ENCODE data around the gene PCDH19.

The PCDH19 gene

DNA sequence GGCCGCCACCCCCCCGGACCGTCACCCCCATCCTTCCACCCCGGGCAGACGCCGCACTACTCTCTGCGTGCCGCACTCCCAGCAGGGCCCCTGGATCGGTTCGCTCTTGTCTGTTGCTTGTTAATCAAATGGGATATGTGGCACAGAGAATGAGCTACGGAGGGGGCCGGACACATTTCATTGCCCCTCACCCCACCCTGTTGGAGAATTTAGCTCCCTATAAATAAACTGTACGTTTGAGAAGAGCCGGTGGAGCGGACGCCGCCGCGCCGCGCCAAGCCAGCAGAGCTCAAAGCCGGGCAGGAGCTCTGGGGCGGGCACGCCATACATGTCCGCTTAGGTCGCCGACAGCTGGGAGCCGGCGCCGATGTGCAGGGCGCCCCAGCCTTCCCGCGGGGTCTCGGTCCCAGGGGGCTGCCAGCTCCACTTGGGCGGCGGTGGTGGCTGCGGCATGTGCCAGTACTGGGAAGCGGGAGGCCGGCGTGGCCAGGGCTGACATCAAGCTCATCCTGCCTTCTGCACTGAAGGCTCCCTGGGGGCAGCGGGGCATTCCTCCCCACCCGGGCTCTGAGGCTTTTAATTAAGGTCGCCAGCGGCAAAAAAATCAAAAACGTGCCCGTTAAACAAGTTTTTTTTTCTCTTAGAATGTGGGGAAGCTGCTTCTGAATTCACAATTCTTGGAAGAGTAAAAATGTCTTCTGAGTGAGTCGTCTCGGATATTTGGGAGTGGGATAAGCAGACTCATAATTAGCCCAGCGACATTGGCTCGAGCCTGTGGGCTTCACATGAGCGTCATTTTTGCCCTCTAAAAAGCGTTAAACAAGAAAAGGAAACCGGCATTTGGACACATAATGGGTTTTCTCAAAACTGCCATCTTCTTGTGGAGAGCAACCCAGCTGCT is 1.1 kb upstream of the PCDH19 start:
- TF ChIP-seq, protein P1, sequence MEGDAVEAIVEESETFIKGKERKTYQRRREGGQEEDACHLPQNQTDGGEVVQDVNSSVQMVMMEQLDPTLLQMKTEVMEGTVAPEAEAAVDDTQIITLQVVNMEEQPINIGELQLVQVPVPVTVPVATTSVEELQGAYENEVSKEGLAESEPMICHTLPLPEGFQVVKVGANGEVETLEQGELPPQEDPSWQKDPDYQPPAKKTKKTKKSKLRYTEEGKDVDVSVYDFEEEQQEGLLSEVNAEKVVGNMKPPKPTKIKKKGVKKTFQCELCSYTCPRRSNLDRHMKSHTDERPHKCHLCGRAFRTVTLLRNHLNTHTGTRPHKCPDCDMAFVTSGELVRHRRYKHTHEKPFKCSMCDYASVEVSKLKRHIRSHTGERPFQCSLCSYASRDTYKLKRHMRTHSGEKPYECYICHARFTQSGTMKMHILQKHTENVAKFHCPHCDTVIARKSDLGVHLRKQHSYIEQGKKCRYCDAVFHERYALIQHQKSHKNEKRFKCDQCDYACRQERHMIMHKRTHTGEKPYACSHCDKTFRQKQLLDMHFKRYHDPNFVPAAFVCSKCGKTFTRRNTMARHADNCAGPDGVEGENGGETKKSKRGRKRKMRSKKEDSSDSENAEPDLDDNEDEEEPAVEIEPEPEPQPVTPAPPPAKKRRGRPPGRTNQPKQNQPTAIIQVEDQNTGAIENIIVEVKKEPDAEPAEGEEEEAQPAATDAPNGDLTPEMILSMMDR (IDR thresholded peaks at IDR 0.05; ENCODE audit: extremely low read depth, insufficient read depth, missing control alignments), result no peak
- in situ Hi-C loops (cut with MboI; ENCODE audit: low pct_unique_long_range_greater_than_20kb, low sequenced_read_pairs, unreplicated experiment), result no loop called here
- peak; percentile 26 for DNase-seq (ENCODE audit: low spot score)

DNA sequence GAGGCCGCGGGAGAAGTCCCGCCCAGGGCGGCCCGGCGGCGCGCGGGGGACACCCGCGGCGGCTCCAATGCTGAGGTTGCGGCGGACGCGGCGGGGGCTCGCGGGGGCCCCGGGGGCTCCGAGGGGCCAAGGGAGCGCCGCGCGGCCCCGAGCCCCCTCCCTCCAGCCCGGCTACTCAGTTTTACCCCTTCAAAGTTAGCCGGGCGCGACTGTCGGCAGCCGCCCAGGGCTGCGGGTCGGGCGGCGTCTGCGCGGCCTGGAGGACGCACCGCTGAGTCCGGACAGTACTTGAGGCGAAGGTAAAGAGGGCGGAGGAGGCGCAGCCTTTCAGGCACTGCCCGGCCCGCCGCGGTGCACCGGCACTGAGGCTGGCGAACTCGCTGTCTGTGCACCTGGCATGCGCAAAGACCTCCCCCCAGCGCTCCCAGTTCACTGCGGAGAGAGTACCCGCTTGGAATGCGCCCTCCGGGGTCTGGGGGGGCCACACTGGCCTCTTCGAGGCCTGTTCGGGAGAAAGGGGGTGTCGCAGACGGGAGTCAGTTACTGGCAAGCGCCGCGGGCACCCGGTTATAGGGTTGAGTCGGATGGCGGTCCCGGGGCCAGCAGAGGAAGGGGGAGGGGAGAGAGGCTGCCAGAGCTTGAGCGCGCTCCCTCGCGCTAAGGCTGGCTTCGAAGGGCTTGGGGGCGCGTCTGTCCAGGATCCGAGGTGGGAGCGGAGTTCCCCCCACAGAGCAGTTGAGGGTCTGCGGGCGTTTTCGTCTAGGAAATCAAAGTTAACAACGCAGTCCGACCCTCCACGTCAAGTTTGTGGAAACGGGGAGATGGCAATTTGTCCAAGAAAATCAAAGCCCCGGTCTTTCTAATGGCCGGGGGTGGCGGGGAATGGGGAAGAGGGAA is 1.1 kb downstream of the PCDH19 start:
- TF ChIP-seq, protein P1 (IDR thresholded peaks at IDR 0.05; ENCODE audit: extremely low read depth, insufficient read depth, missing control alignments), result no peak
- DNase-seq (ENCODE audit: low spot score), result peak; percentile 25
- in situ Hi-C loops (cut with MboI; ENCODE audit: low pct_unique_long_range_greater_than_20kb, low sequenced_read_pairs, unreplicated experiment), result no loop called here

DNA sequence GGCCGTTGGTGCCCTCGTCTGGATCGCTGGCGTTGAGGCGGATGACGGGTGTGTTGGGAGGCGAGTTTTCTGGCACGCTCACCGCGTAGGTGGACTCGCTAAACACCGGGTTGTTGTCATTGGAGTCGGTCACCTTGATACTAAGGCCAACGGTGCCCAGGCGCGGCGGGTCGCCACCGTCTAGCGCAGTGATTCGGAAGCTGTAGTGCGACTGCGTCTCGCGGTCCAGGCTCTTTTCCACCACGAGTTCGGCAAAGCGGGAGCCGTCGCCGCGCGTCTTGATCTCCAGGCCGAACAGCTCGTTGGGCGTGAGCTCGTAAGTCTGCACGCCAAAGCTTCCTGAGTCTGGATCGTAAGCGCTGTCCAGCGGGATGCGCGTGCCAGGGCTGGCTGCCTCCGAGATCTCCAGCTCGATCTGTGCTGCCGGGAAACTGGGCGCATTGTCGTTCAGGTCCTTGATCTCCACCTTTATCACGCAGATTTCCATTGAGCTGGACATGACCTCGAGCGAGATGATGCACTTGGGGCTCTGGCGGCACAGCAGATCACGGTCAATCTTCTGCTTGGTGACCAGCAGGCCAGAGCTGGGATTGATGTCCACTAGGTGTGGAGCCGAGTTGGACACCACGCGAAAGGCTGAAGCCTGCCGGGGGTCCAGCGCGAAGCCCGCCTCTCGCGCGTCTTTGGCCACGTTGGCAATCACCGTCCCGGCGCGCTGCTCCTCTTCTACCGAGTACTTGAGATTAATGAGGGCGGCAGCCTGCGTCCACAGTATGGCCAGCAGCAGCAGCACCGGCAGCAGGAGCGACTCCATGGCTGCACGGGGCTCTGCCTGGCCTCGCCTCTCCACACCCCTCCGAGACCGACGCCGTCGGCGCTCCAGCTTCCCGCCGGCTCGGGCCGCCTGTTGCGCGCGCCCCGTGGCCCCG is 2.0 kb downstream of the PCDH19 start:
- TF ChIP-seq, protein P1 (IDR thresholded peaks at IDR 0.05; ENCODE audit: extremely low read depth, insufficient read depth, missing control alignments), result no peak
- in situ Hi-C loops (cut with MboI; ENCODE audit: low pct_unique_long_range_greater_than_20kb, low sequenced_read_pairs, unreplicated experiment), result no loop called here

DNA sequence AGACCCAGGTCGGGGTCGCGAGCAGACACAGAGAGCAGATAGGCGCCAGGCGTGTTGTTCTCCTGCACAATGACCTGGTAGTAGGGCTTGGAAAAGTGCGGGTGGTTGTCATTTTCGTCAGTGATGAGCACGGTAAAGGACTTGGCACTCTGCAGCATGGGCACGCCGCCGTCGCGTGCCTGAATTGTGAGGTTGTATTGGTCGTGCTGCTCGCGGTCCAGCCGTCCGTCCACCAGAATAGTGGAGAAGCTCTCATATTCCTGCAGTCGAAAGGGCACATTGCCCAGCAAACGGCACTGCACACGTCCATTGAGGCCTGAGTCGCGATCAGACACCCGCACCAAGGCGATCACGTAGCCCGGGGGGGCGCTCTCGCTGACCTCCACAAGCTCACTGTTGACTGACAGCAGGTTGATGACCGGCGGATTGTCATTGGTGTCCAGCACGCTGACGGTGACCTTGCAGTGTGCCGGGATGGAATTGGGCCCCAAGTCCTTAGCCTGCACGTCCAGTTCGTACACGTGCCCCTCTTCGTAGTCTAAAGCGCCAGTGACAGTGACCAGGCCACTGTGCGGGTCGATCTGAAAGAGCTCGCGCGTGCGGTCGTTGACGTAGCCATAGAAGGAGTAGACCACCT is 2.8 kb downstream of the PCDH19 start:
- DNase-seq (ENCODE audit: low spot score), result peak; percentile 11
- in situ Hi-C loops (cut with MboI; ENCODE audit: low pct_unique_long_range_greater_than_20kb, low sequenced_read_pairs, unreplicated experiment), result no loop called here
- TF ChIP-seq, protein P1 (IDR thresholded peaks at IDR 0.05; ENCODE audit: extremely low read depth, insufficient read depth, missing control alignments), result no peak

More for the DNA sequence above, 2.0 kb downstream of the PCDH19 start:
- DNase-seq (ENCODE audit: low spot score), result peak; percentile 33

DNA sequence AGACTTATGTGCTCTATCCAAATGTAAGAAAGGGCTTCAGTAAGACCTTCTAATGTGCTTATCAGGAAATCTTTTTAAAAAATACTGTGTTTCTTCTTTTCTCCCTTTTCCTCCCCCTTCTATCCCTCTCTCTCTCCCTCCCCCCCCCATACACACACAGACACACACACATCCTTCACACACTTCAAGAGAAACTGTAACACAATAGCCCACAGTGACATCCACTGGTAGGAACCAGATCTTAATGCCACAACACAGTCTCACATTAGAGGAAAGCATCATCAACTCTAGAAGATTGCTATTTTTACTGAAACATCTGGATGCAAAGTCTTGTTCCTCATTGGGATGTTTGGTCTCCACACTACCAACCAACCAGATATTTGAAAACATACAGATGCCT is 4.6 kb downstream of the PCDH19 start:
- in situ Hi-C loops (cut with MboI; ENCODE audit: low pct_unique_long_range_greater_than_20kb, low sequenced_read_pairs, unreplicated experiment), result no loop called here
- TF ChIP-seq, protein P1 (IDR thresholded peaks at IDR 0.05; ENCODE audit: extremely low read depth, insufficient read depth, missing control alignments), result no peak
- no peak for DNase-seq (ENCODE audit: low spot score)

Data from GM13977 (cell line).